OCI-LY1 (cell line): ENCODE measurements around the gene ST7.

Source experiments
- CTCF ChIP-seq: fragments of 200-600 bp; sonication (generic), shearing (Covaris generic); IDR thresholded peaks from 2 replicates; pipeline ENCODE4 v1.5.1; 2017; ENCODE audit warnings: mild to moderate bottlenecking, antibody characterized with exemption, low read length, moderate library complexity, mixed read lengths
- EZH2 ChIP-seq: fragments of 200-600 bp; sonication (generic), shearing (Covaris generic); IDR thresholded peaks from 2 replicates; pipeline ENCODE4 v1.8.0; 2017; ENCODE audit warnings: borderline replicate concordance, mixed run types, mild to moderate bottlenecking, antibody characterized with exemption, low read length, moderate library complexity, mixed read lengths

DNA sequence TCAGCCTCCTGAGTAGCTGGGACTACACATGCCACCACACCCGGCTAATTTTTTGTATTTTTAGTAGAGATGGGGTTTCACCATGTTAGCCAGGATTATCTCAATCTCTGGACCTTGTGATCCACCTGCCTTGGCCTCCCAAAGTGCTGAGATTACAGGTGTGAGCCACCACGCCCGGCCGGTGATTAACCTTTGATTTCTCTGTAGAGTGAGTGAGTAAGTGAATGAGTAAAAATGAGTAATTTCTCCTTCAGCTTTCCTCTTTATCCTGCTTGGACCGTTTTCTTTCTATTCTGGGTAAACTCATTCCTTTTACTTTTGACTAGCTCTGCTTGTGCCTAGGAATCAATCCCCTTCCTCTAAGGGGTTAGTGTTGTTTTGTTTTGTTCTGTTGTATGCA is 36.8 kb downstream of the ST7 start:
- TF ChIP-seq CTCF (no peak), EZH2 (no peak)
